Measurements from ENCODE around the gene HPS1.

The HPS1 gene

GRCh38 chr10:98410759-98411158, 36.0 kb downstream of the HPS1 start:
- DNase-seq, result no peak

GRCh38 chr10:98410135-98410743, 36.5 kb downstream of the HPS1 start:
- DNase-seq, result no peak

GRCh38 chr10:98408799-98409198, 37.9 kb downstream of the HPS1 start:
- DNase-seq, result no peak

GRCh38 chr10:98407744-98408241, 38.9 kb downstream of the HPS1 start:
- no peak for DNase-seq

GRCh38 chr10:98407017-98407743, 39.6 kb downstream of the HPS1 start:
- DNase-seq, result no peak

- no peak for DNase-seq
Observed at GRCh38 chr10:98405422-98405821, 41.3 kb downstream of the HPS1 start.

GRCh38 chr10:98404571-98405359, 42.0 kb downstream of the HPS1 start:
- no peak for DNase-seq

- DNase-seq, result peak in 1 of 2 donors; percentile 11
Observed at GRCh38 chr10:98403812-98404504, 42.8 kb downstream of the HPS1 start.

- no peak for DNase-seq
Observed at GRCh38 chr10:98402931-98403718, 43.6 kb downstream of the HPS1 start.

GRCh38 chr10:98402478-98402877, 44.3 kb downstream of the HPS1 start:
- no peak for DNase-seq

GRCh38 chr10:98400482-98400881, 46.3 kb downstream of the HPS1 start:
- no peak for DNase-seq

- no peak for DNase-seq
Observed at GRCh38 chr10:98399784-98400183, 47.0 kb downstream of the HPS1 start.

GRCh38 chr10:98397089-98397600, 49.6 kb downstream of the HPS1 start:
- no peak for DNase-seq

GRCh38 chr10:98396096-98397063, 50.4 kb downstream of the HPS1 start:
- DNase-seq, result no peak

GRCh38 chr10:98394851-98395440, 51.8 kb downstream of the HPS1 start:
- no peak for DNase-seq

GRCh38 chr10:98391578-98391991, 55.1 kb downstream of the HPS1 start:
- DNase-seq, result peak in 1 of 2 donors; percentile 28

- DNase-seq, result peak; percentile 19 to 24
Observed at GRCh38 chr10:98391065-98391464, 55.7 kb downstream of the HPS1 start.

- no peak for DNase-seq
Observed at GRCh38 chr10:98390406-98390805, 56.3 kb downstream of the HPS1 start.

- DNase-seq, result no peak
Observed at GRCh38 chr10:98389398-98389797, 57.3 kb downstream of the HPS1 start.

- DNase-seq, result no peak
Observed at GRCh38 chr10:98388101-98388655, 58.6 kb downstream of the HPS1 start.

Data from CD4-positive, alpha-beta T cell treated with Interleukin-4 for 1 hour (primary cell).